Neuronal stem cell (in vitro differentiated cells): ENCODE data around the gene TNFAIP3.

Experiments used
- DNase-seq: peaks from one replicate; pipeline ENCODE4 v3.0.0-alpha.2; 2013; ENCODE audit warnings: low spot score
- H2AFZ ChIP-seq: one replicate; pipeline ENCODE4 v1.6.1; 2013; ENCODE audit warnings: mild to moderate bottlenecking, low read length, inconsistent platforms
- H2AK5ac ChIP-seq: 2 replicates; pipeline ENCODE4 v1.6.1; 2013; ENCODE audit warnings: low read depth, mild to moderate bottlenecking, inconsistent platforms, low read length, moderate library complexity, mixed read lengths
- H2BK120ac ChIP-seq: 2 replicates; pipeline ENCODE4 v1.6.1; 2013; ENCODE audit warnings: low read depth, mild to moderate bottlenecking, inconsistent platforms, low read length, moderate library complexity, mixed read lengths
- H2BK12ac ChIP-seq: one replicate; pipeline ENCODE4 v1.6.1; 2013; ENCODE audit warnings: low read length, inconsistent platforms
- H2BK15ac ChIP-seq: 2 replicates; pipeline ENCODE4 v1.6.1; 2013; ENCODE audit warnings: mild to moderate bottlenecking, low read length, inconsistent platforms, mixed read lengths
- H2BK5ac ChIP-seq: one replicate; pipeline ENCODE4 v1.6.1; 2013; ENCODE audit warnings: inconsistent platforms, mild to moderate bottlenecking, low read length, moderate library complexity
- H3K14ac ChIP-seq: one replicate; pipeline ENCODE4 v1.6.1; 2013; ENCODE audit warnings: low read length, inconsistent platforms
- H3K18ac ChIP-seq: 2 replicates; pipeline ENCODE4 v1.6.1; 2013; ENCODE audit warnings: low read length, inconsistent platforms
- H3K23ac ChIP-seq: 2 replicates; pipeline ENCODE4 v1.6.1; 2013; ENCODE audit warnings: low read depth, mild to moderate bottlenecking, mixed read lengths, low read length, inconsistent platforms; ENCODE audit not compliant: poor library complexity
- H3K27ac ChIP-seq: replicated peaks from 3 replicates; pipeline ENCODE4 v1.5.1; 2013; ENCODE audit warnings: low read length, inconsistent platforms
- H3K27me3 ChIP-seq, 3 experiments: 2 replicates each; pipeline ENCODE4 v1.6.1; 2013; ENCODE audit warnings: low read length in 3 of 3, mild to moderate bottlenecking in 2 of 3, inconsistent platforms in 1 of 3, low read depth in 1 of 3, mixed read lengths in 1 of 3, moderate library complexity in 1 of 3; ENCODE audit not compliant: control insufficient read depth in 3 of 3, insufficient read depth in 3 of 3
- H3K36me3 ChIP-seq, 2 donors: replicated peaks in 1 of 2; 2 replicates each; pipeline ENCODE4 v1.6.1; 2013; ENCODE audit warnings: low read length in 2 of 2; ENCODE audit not compliant: control insufficient read depth in 2 of 2, insufficient read depth in 2 of 2
- H3K4ac ChIP-seq: 2 replicates; pipeline ENCODE4 v1.6.1; 2013; ENCODE audit warnings: inconsistent platforms, mild to moderate bottlenecking, low read length, moderate library complexity
- H3K4me1 ChIP-seq, 2 donors: 1 replicate in 1 of 2; 2 replicates in 1 of 2; pipeline ENCODE4 v1.6.1; 2013; ENCODE audit warnings: low read length in 2 of 2, low read depth in 1 of 2; ENCODE audit not compliant: control insufficient read depth in 2 of 2, insufficient read depth in 1 of 2
- H3K4me2 ChIP-seq: one replicate; pipeline ENCODE4 v1.6.1; 2013; ENCODE audit warnings: mild to moderate bottlenecking, low read length, inconsistent platforms; ENCODE audit not compliant: insufficient read depth, poor library complexity, severe bottlenecking
- H3K4me3 ChIP-seq, 2 donors: 2 replicates each; pipeline ENCODE4 v1.5.1; 2013; ENCODE audit warnings: low read length in 2 of 2, mild to moderate bottlenecking in 2 of 2, inconsistent platforms in 1 of 2, moderate library complexity in 1 of 2
- H3K79me1 ChIP-seq: one replicate; pipeline ENCODE4 v1.6.1; 2013; ENCODE audit warnings: low read depth, mild to moderate bottlenecking, inconsistent platforms, low read length, moderate library complexity
- H3K9ac ChIP-seq: one replicate; pipeline ENCODE4 v1.6.1; 2013; ENCODE audit warnings: mild to moderate bottlenecking, low read depth, low read length, inconsistent platforms; ENCODE audit not compliant: poor library complexity
- H3K9me3 ChIP-seq, 2 donors: replicated peaks in 1 of 2; 2 replicates each; pipeline versions ENCODE3 to v1.6.1; 2013; ENCODE audit warnings: low read length in 2 of 2, mild to moderate bottlenecking in 2 of 2, inconsistent platforms in 1 of 2, low read depth in 1 of 2, mixed read lengths in 1 of 2, moderate library complexity in 1 of 2; ENCODE audit not compliant: control insufficient read depth in 2 of 2, insufficient read depth in 1 of 2
- H4K8ac ChIP-seq: one replicate; pipeline ENCODE4 v1.6.1; 2013; ENCODE audit warnings: low read depth, mild to moderate bottlenecking, inconsistent platforms, low read length, moderate library complexity
- H4K91ac ChIP-seq: one replicate; pipeline ENCODE4 v1.6.1; 2013; ENCODE audit warnings: low read length, low read depth, mild to moderate bottlenecking, inconsistent platforms; ENCODE audit not compliant: poor library complexity
- WGBS, 2 donors: extraction: QIAGEN DNeasy Blood & Tissue Kit; methylation state at CpG; one replicate each; pipeline ENCODE4 v1.1.7; 2013; ENCODE audit warnings: missing lambda C conversion rate in 2 of 2, mixed read lengths in 1 of 2; ENCODE audit not compliant: insufficient read length in 2 of 2, insufficient replicate concordance in 1 of 2; ENCODE audit errors: extremely low coverage in 2 of 2; 5-methylcytosine and 5-hydroxymethylcytosine counted together

TNFAIP3 gene

DNA sequence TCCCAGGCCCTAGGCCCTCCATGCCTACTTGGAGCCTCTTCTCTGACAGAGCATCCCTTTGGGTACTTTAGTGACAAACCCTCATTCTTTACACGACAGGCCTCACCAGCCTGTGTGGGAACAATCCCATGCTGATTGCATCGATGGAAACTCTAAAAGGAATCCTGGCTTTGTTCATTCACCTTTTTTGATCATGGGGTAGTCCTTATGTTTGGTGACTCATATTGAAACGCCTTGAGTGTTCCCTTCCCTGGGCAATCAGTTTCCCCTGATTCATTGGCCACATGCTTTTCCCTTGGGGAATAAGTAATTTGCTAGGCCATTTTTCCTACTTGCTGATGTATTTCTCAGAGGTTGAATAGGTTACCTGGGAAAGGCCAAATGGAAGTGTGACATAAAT lies 14.7 kb upstream of the TNFAIP3 start:
- Histone ChIP-seq H3K23ac (no peak overlapping the region), H2AFZ (no peak overlapping the region), H2BK15ac (no peak overlapping the region), H3K4me2 (no peak overlapping the region), H2BK5ac (no peak overlapping the region), H3K14ac (no peak overlapping the region), H3K4me1 (no peaks in the 10 kb centered on the region), H3K4ac (no peak overlapping the region), H3K9ac (no peak overlapping the region), H3K79me1 (no peaks in the 10 kb centered on the region), H3K36me3 (no peaks in the 10 kb centered on the region), H2BK120ac (no peak overlapping the region), H4K91ac (no peak overlapping the region), H3K9me3 (peaks cover 0 to 2% of the 10 kb centered on the region in 2 donors), H3K18ac (no peak overlapping the region), H3K27ac (no peak overlapping the region), H3K27me3 (no peaks in the 10 kb centered on the region), H2BK12ac (no peak overlapping the region), H3K4me3 (no peak overlapping the region), H2AK5ac (no peak overlapping the region), H4K8ac (no peak overlapping the region)
- no CpG with 5 or more reads among the region's 3 CpGs for WGBS, 2 donors
- no peak for DNase-seq

- no peak overlapping the region for H3K4me2 ChIP-seq
- no peak overlapping the region for H2BK5ac ChIP-seq
- H3K9me3 ChIP-seq: peaks cover 0 to 2% of the 10 kb centered on the region in 2 donors
- H3K36me3 ChIP-seq: no peaks in the 10 kb centered on the region
- WGBS, 2 donors: no CpG with 5 or more reads among the region's 1 CpG
- no peak overlapping the region for H3K14ac ChIP-seq
- no peaks in the 10 kb centered on the region for H3K79me1 ChIP-seq
- H2BK120ac ChIP-seq: no peak overlapping the region
- no peak overlapping the region for H2AK5ac ChIP-seq
- no peak overlapping the region for H2AFZ ChIP-seq
- no peaks in the 10 kb centered on the region for H3K4me1 ChIP-seq
- no peak for DNase-seq
- no peaks in the 10 kb centered on the region for H3K27me3 ChIP-seq
- no peak overlapping the region for H2BK12ac ChIP-seq
- no peak overlapping the region for H3K23ac ChIP-seq
- no peak overlapping the region for H4K91ac ChIP-seq
- no peak overlapping the region for H3K9ac ChIP-seq
- H3K4me3 ChIP-seq: no peak overlapping the region
- no peak overlapping the region for H2BK15ac ChIP-seq
- H3K18ac ChIP-seq: no peak overlapping the region
- no peak overlapping the region for H3K4ac ChIP-seq
- no peak overlapping the region for H3K27ac ChIP-seq
- H4K8ac ChIP-seq: no peak overlapping the region
These were observed 14.2 kb upstream of the TNFAIP3 start for GRCh38 chr6:137852811-137853210.

DNA sequence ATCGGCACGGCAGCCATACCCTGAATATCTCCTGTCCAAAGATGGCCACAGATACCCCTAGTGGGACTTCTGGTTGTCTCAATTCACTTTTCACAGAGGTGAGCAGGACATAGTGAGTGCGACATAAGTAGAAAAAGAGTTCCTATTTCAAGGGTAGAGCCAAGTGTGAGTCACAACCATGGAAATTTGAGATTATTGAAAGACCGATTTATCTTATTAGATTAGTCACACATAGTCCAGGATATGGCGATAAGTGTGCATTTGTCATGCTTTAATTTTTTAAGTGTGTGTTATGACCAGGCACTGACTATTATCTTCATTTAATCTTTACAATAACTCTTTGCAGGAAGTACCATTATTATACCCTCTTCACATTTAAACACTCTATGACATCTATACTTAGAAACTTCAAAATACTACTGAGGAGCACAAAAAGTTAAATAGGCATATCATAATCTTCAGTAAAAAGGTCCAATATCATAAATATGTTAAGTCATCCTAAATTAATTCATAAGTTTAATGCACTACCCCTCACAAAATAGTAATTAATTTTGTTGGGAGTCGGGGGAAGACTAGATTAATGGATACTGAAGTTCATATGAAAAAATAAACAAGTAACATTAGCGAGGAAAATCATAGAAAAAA lies 13.4 kb upstream of the TNFAIP3 start:
- Histone ChIP-seq H2BK120ac (no peak overlapping the region), H4K8ac (no peak overlapping the region), H3K23ac (no peak overlapping the region), H3K27ac (no peak overlapping the region), H3K9me3 (peaks cover 0 to 2% of the 10 kb centered on the region in 2 donors), H2AFZ (no peak overlapping the region), H2BK12ac (no peak overlapping the region), H3K4me3 (no peak overlapping the region), H3K14ac (no peak overlapping the region), H3K9ac (no peak overlapping the region), H3K36me3 (no peaks in the 10 kb centered on the region), H3K4me1 (no peaks in the 10 kb centered on the region), H3K4me2 (no peak overlapping the region), H3K4ac (no peak overlapping the region), H2AK5ac (no peak overlapping the region), H3K18ac (no peak overlapping the region), H3K27me3 (no peaks in the 10 kb centered on the region), H3K79me1 (no peaks in the 10 kb centered on the region), H2BK15ac (no peak overlapping the region), H4K91ac (no peak overlapping the region), H2BK5ac (no peak overlapping the region)
- DNase-seq: no peak
- WGBS, 2 donors: no CpG with 5 or more reads among the region's 7 CpGs

DNA sequence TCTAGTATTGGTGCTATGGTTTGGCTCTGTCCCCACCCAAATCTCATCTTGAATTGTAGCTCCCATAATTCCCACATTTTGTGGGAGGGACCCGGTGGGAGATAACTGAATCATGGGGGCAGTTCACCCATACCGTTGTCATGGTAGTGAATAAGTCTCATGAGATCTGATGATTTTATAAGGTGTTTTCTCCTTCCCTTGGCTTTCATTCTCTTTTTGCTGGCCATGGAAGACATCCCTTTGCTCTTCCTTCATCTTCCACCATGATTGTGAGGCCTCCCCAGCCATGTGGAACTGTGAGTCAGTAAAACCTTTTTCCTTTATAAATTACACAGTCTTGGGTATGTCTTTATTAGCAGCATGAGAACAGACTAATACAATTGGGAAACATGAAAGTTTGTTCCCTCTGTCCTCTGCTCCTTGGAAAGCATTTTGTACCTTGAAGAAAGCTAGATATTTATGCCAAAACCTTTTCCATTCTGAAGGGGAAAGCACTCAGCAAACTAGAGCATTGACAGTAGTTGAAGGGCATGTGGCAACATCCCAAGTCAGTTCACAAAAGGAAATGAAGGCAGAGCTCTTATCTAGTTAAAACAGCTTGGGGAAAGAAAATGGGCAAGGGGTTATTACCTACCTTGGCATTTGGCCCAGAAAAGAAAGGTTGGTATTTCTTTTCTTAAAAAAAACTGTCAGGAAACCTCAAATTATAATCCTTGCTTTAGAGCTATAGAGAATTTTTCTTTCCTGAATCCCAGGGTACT lies 10.7 kb upstream of the TNFAIP3 start:
- Histone ChIP-seq H3K4ac (no peak overlapping the region), H2BK120ac (no peak overlapping the region), H3K9me3 (peaks cover 0 to 2% of the 10 kb centered on the region in 2 donors), H4K8ac (no peak overlapping the region), H3K23ac (no peak overlapping the region), H4K91ac (no peak overlapping the region), H3K27me3 (no peaks in the 10 kb centered on the region), H3K18ac (no peak overlapping the region), H3K4me2 (no peak overlapping the region), H3K27ac (no peak overlapping the region), H3K14ac (no peak overlapping the region), H3K4me3 (no peak overlapping the region), H3K9ac (no peak overlapping the region), H2AK5ac (no peak overlapping the region), H2BK5ac (no peak overlapping the region), H3K79me1 (no peaks in the 10 kb centered on the region), H2BK15ac (no peak overlapping the region), H3K36me3 (no peaks in the 10 kb centered on the region), H2AFZ (no peak overlapping the region), H2BK12ac (no peak overlapping the region), H3K4me1 (no peaks in the 10 kb centered on the region)
- no peak for DNase-seq
- no CpG with 5 or more reads among the region's 2 CpGs for WGBS, 2 donors
